Breast epithelium (tissue), 3 donors: ENCODE data around the gene TMCO4.
"Not testable (repeated sequence)": the region's sequence is repeated elsewhere in the genome, so short reads cannot be mapped to it uniquely, and the experiment has no call there.

Experiments
- CTCF ChIP-seq, 3 donors: fragments of 450-650 bp; IDR thresholded peaks; one replicate each; pipeline ENCODE4 v1.5.1; 2016 to 2017; ENCODE audit warnings: antibody characterized with exemption in 3 of 3, mild to moderate bottlenecking in 3 of 3, moderate library complexity in 3 of 3
- POLR2A ChIP-seq: fragments of 450-650 bp; IDR thresholded peaks from one replicate; pipeline ENCODE4 v1.6.1; 2016; ENCODE audit warnings: antibody characterized with exemption, mild to moderate bottlenecking, moderate library complexity
- POLR2AphosphoS5 ChIP-seq, 3 donors: sonication (generic); formaldehyde crosslinking; IDR thresholded peaks; one replicate each; pipeline ENCODE4 v1.6.1; 2017; ENCODE audit warnings: antibody characterized with exemption in 3 of 3

- TF ChIP-seq CTCF (IDR thresholded peaks at IDR 0.05); POLR2A; POLR2AphosphoS5 (IDR thresholded peaks at IDR 0.05): not testable (repeated sequence)
Observed at GRCh38 chr1:19847334-19847733, 47.6 kb upstream of the TMCO4 start.
